Smooth muscle cell (in vitro differentiated cells): ENCODE measurements around the gene ZNF682. TPM values are rescaled to one million over a fixed set of nuclear protein-coding genes. Genes with fewer than 3 reads are reported as not detected.

ENCODE experiments used
- DNase-seq: peaks from one replicate; lab custom pipeline; 2025; ENCODE audit not compliant: unreplicated experiment; lab: John Stamatoyannopoulos, UW
- H2AFZ ChIP-seq: fragments of 200-600 bp; sonication (generic); 2 replicates; pipeline ENCODE4 v1.6.0; 2016; ENCODE audit warnings: antibody characterized with exemption, low read depth, mild to moderate bottlenecking
- H3F3A ChIP-seq: fragments of 200-600 bp; sonication (generic); 2 replicates; pipeline ENCODE4 v1.6.0; 2017; ENCODE audit warnings: antibody characterized with exemption, low read depth
- H3K27ac ChIP-seq: fragments of 200-600 bp; sonication (generic); 2 replicates; pipeline ENCODE4 v1.5.1; 2016; ENCODE audit warnings: low read depth, mild to moderate bottlenecking
- H3K27me3 ChIP-seq: fragments of 200-600 bp; sonication (generic); 2 replicates; pipeline ENCODE4 v1.6.1; 2016; ENCODE audit warnings: low read depth, mild to moderate bottlenecking
- H3K36me3 ChIP-seq: fragments of 200-600 bp; sonication (generic); 2 replicates; pipeline ENCODE4 v1.5.1; 2016; ENCODE audit warnings: low read depth
- H3K4me1 ChIP-seq: fragments of 200-600 bp; sonication (generic); 2 replicates; pipeline ENCODE4 v1.5.1; 2016; ENCODE audit warnings: low read depth
- H3K4me2 ChIP-seq: fragments of 200-600 bp; sonication (generic); 2 replicates; pipeline ENCODE4 v1.6.0; 2016; ENCODE audit warnings: mild to moderate bottlenecking
- H3K4me3 ChIP-seq: fragments of 200-600 bp; sonication (generic); 2 replicates; pipeline ENCODE4 v1.5.1; 2016; ENCODE audit warnings: mild to moderate bottlenecking
- H3K79me2 ChIP-seq: fragments of 200-600 bp; sonication (generic); 2 replicates; pipeline ENCODE4 v1.6.0; 2016; ENCODE audit warnings: low read depth, mild to moderate bottlenecking
- H3K9ac ChIP-seq: fragments of 200-600 bp; sonication (generic); 2 replicates; pipeline ENCODE4 v1.6.0; 2016; ENCODE audit warnings: low read depth
- H3K9me3 ChIP-seq: fragments of 200-600 bp; sonication (generic); replicated peaks from 2 replicates; pipeline ENCODE4 v1.5.1; 2016; ENCODE audit warnings: low read depth
- H4K20me1 ChIP-seq: fragments of 200-600 bp; sonication (generic); 2 replicates; pipeline ENCODE4 v1.6.0; 2016; ENCODE audit warnings: low read depth
- WGBS: methylation state at CpG from one replicate; pipeline ENCODE4 v1.1.7; 2016; ENCODE audit warnings: low lambda C conversion rate; 5-methylcytosine and 5-hydroxymethylcytosine counted together
- polyA plus RNA-seq: library from polyadenylated mRNA; unstranded; fragments of >200 nt; fragmentation: Nextera tagmentation; extraction: Ambion mirVana; gene quantifications from 2 replicates; pipeline ENCODE4 v1.2.1, GENCODE V29; 2016
- total RNA-seq: library from RNA; depleted of rRNA; stranded (reverse); fragments of >200 nt; gene quantifications from 2 replicates; pipeline ENCODE4 v1.2.3, GENCODE V29; 2014
- TF ChIP-seq, protein P1 (sequence below): fragments of 200-600 bp; sonication (generic); IDR thresholded peaks from 2 replicates; pipeline ENCODE4 v1.5.1; 2017; ENCODE audit warnings: borderline replicate concordance, mild to moderate bottlenecking, antibody characterized with exemption; ENCODE audit not compliant: insufficient read depth, poor library complexity, severe bottlenecking

ZNF682 gene
- total and polyA plus RNA-seq, 2 experiments from 2014 or later: 7.8 to 10.1 TPM

DNA sequence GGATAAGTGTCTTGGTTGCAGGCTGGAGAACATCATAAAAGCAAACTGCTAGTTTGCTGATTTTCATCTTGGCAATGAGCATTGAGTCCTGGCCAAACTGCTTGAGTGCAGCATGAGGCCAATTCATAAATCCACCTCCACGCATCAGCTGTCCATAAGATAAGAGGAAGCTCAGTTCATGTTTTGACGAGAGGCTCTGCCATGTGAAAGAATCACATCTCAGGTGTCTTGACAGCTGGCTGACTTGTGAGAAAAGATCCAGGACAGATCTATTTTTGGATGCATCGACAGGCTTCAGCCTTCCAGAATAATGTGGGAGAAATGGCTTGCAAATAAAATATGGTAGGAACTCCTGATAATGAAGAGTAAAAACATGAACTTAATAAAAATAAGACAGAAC, 5.4 kb upstream of the ZNF682 start:
- Histone ChIP-seq H3K4me3 (no peak overlapping the region), H3K4me2 (no peak overlapping the region), H3K79me2 (no peaks in the 10 kb centered on the region), H3K36me3 (no peaks in the 10 kb centered on the region), H4K20me1 (no peaks in the 10 kb centered on the region), H3K4me1 (no peaks in the 10 kb centered on the region), H3K9ac (no peak overlapping the region), H2AFZ (no peak overlapping the region), H3K27me3 (no peaks in the 10 kb centered on the region), H3F3A (no peaks in the 10 kb centered on the region), H3K27ac (no peak overlapping the region), H3K9me3 (no peaks in the 10 kb centered on the region)
- DNase-seq: no peak
- TF ChIP-seq, protein P1, sequence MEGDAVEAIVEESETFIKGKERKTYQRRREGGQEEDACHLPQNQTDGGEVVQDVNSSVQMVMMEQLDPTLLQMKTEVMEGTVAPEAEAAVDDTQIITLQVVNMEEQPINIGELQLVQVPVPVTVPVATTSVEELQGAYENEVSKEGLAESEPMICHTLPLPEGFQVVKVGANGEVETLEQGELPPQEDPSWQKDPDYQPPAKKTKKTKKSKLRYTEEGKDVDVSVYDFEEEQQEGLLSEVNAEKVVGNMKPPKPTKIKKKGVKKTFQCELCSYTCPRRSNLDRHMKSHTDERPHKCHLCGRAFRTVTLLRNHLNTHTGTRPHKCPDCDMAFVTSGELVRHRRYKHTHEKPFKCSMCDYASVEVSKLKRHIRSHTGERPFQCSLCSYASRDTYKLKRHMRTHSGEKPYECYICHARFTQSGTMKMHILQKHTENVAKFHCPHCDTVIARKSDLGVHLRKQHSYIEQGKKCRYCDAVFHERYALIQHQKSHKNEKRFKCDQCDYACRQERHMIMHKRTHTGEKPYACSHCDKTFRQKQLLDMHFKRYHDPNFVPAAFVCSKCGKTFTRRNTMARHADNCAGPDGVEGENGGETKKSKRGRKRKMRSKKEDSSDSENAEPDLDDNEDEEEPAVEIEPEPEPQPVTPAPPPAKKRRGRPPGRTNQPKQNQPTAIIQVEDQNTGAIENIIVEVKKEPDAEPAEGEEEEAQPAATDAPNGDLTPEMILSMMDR: no peak
- WGBS: 91% methylated on average over 3 of the region's 3 CpGs

DNA sequence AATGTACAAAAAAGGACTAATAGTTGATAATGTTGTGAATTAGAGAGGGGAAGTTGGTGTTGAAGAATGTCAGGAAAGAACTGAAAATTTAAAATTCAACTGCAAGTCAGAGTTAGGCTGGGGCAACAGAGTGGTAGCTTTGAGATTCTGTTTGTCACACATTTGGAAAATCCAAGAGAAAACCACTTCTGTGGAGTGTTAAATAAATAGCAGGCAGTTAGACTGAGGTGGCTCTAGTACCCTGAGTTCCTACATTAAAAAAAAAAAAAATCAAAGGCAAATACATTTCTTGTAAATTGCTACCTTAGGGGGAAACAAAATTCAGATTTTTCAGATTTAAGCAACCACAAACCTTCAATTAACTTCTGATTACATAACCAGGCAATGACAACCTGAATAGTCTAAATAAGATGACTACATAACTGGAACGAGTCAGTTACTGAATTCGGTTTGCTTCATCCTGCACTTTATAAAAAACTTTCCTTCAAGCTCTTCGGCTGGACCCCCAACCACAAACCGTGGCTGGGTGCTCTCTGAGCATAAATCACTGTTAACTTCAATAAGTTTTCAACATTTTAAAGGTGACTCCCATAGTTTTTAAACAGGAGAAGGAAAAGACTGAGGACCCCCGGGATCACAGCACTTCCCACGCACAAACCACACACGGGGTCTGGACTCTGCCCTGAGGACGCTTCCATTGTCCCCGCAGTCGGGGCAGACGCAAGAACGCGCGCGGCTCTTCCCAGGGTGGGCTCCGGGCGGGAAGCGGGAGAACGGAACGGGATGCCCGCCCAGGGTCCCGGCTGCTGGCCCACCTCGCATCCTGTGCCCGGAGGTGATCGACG, 725 bp downstream of the ZNF682 start:
- Histone ChIP-seq H4K20me1 (no peaks in the 10 kb centered on the region), H3K36me3 (no peaks in the 10 kb centered on the region), H3K9ac (peak overlapping the region; percentile 82), H2AFZ (peak overlapping the region; percentile 90), H3K4me2 (peak overlapping the region; percentile 86), H3K79me2 (peaks cover 17% of the 10 kb centered on the region), H3K27ac (peak overlapping the region; percentile 37), H3F3A (no peaks in the 10 kb centered on the region), H3K4me3 (peak overlapping the region; percentile 74), H3K27me3 (no peaks in the 10 kb centered on the region), H3K9me3 (no peaks in the 10 kb centered on the region), H3K4me1 (peaks cover 10% of the 10 kb centered on the region)
- no peak for DNase-seq
- TF ChIP-seq, protein P1: no peak
- under 1% methylated on average over 20 of the region's 26 CpGs for WGBS

DNA sequence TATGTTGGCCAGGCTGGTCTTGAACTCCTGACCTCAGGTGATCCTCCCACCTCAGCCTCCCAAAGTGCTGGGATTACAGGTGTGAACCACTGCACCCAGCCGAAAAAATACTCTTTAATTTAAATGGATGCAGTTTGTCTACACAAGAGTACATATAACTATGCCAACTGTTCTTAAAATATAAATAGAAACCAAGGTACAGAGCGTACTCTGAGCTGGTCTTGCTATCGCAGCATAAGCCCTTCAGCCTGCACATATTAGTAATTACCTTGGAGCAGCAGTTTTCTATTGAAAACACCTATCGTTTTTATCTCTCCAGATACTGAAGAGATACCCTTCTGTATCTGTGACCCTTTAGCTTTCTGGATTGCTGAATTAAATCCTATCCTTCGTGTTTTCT, 3.4 kb downstream of the ZNF682 start:
- TF ChIP-seq, protein P1: no peak
- Histone ChIP-seq H3K4me1 (peaks cover 10% of the 10 kb centered on the region), H3K27me3 (no peaks in the 10 kb centered on the region), H3K27ac (no peak overlapping the region), H4K20me1 (no peaks in the 10 kb centered on the region), H3K4me3 (no peak overlapping the region), H3K9ac (no peak overlapping the region), H3K4me2 (no peak overlapping the region), H3K9me3 (no peaks in the 10 kb centered on the region), H3F3A (no peaks in the 10 kb centered on the region), H2AFZ (no peak overlapping the region), H3K36me3 (no peaks in the 10 kb centered on the region), H3K79me2 (peaks cover 17% of the 10 kb centered on the region)
- WGBS: 99% methylated on average over 5 of the region's 5 CpGs
- no peak for DNase-seq

DNA sequence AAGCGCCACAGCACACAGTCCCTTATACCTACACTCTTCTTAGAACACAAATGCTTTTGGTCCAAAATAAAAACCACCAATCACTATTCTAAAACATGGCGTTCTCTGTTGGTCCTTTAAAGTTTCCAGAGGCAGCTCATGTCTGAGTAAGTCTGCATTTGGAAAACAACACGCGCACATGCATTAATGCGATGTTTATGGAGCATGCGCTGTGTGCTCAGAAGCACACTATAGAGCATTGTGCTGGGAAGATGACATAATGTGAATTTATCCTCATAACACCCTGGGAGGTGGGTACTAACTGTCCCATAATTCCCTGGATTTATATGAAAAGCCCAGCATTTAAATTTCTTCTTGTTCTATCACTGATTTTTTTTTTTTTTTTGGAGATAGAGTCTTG, 10.7 kb downstream of the ZNF682 start:
- Histone ChIP-seq H3K4me1 (no peaks in the 10 kb centered on the region), H3K9me3 (no peaks in the 10 kb centered on the region), H2AFZ (no peak overlapping the region), H3K36me3 (peaks cover 7% of the 10 kb centered on the region), H3F3A (no peaks in the 10 kb centered on the region), H3K4me3 (no peak overlapping the region), H3K9ac (no peak overlapping the region), H4K20me1 (no peaks in the 10 kb centered on the region), H3K79me2 (peaks cover 2% of the 10 kb centered on the region), H3K4me2 (no peak overlapping the region), H3K27ac (no peak overlapping the region), H3K27me3 (no peaks in the 10 kb centered on the region)
- DNase-seq: no peak
- WGBS: 96% methylated on average over 6 of the region's 6 CpGs
- TF ChIP-seq, protein P1: no peak
